Measurements from ENCODE around the gene ANAPC13.

DNA sequence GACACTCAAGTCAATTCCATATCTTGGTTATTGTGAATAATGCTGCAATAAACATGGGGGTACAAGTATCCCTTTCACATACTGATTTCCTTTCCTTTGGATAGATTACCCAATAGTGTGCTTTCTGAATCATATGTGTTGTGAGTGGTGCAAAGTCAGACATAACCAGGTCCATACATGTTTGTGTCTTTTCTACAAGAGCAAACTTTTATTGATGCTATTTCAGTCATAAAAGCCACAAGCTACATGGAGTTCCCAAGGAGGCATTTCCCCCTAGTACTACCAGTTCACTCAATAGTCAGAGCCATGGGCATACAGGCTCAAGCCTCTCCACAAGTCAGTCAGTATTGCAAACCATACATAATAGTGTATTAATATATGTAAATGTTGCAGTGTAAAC, 10.2 kb upstream of the ANAPC13 start:
- TF ChIP-seq GATA3 (IDR thresholded peaks at IDR 0.05; ENCODE audit: low read depth, low read length): no peak
- TF ChIP-seq GATA2 (IDR thresholded peaks at IDR 0.05; ENCODE audit: low read depth, low read length): no peak
